HG03342 (cell line): ENCODE results near the gene LMTK2.
"Not testable (repeated sequence)": the region's sequence is repeated elsewhere in the genome, so short reads cannot be mapped to it uniquely, and the experiment has no call there.

Experiments
- ATAC-seq: cut with Tn5 transposase; IDR thresholded peaks from one replicate; pipeline ENCODE4 v1.9.1; 2021; ENCODE audit warnings: mild to moderate bottlenecking, moderate library complexity; ENCODE audit not compliant: unreplicated experiment

LMTK2 gene

GRCh38 chr7:98102170-98102569 lies 4.5 kb upstream of the LMTK2 start:
- ATAC-seq, result no peak

GRCh38 chr7:98105942-98106544 lies 619 bp upstream of the LMTK2 start:
- ATAC-seq, result peak; percentile 2

GRCh38 chr7:98107313-98107721 lies 655 bp downstream of the LMTK2 start:
- no peak for ATAC-seq

GRCh38 chr7:98110249-98111022 lies 3.8 kb downstream of the LMTK2 start:
- no peak for ATAC-seq

- no peak for ATAC-seq
Observed at GRCh38 chr7:98112077-98112476, 5.4 kb downstream of the LMTK2 start.

GRCh38 chr7:98115746-98116525 lies 9.3 kb downstream of the LMTK2 start:
- ATAC-seq, result no peak

- ATAC-seq, result no peak
Observed at GRCh38 chr7:98116656-98117461, 10.2 kb downstream of the LMTK2 start.

GRCh38 chr7:98119256-98119918 lies 12.7 kb downstream of the LMTK2 start:
- ATAC-seq, result no peak

- no peak for ATAC-seq
Observed at GRCh38 chr7:98120559-98120958, 13.9 kb downstream of the LMTK2 start.

- ATAC-seq, result not testable (repeated sequence)
Observed at GRCh38 chr7:98121388-98121787, 14.7 kb downstream of the LMTK2 start.

- no peak for ATAC-seq
Observed at GRCh38 chr7:98123365-98123696, 16.7 kb downstream of the LMTK2 start.

- no peak for ATAC-seq
Observed at GRCh38 chr7:98125759-98126158, 19.1 kb downstream of the LMTK2 start.

- no peak for ATAC-seq
Observed at GRCh38 chr7:98126311-98127142, 19.9 kb downstream of the LMTK2 start.

GRCh38 chr7:98128346-98128745 lies 21.7 kb downstream of the LMTK2 start:
- ATAC-seq, result no peak

- no peak for ATAC-seq
Observed at GRCh38 chr7:98130959-98131358, 24.3 kb downstream of the LMTK2 start.

- peak; percentile 55 for ATAC-seq
Observed at GRCh38 chr7:98133181-98133580, 26.5 kb downstream of the LMTK2 start.

- no peak for ATAC-seq
Observed at GRCh38 chr7:98133621-98134303, 27.1 kb downstream of the LMTK2 start.

GRCh38 chr7:98134420-98135228 lies 28.0 kb downstream of the LMTK2 start:
- no peak for ATAC-seq
